HTERT RPE-1 (cell line): ENCODE data around the gene EHMT2.

Source experiments
- in situ Hi-C: fragments of 300-500 bp; cut with MboI; formaldehyde crosslinking; loops from 4 replicates; pipeline ENCODE4 v1.14.3; 2020; ENCODE audit warnings: low sequenced_read_pairs

The EHMT2 gene

DNA sequence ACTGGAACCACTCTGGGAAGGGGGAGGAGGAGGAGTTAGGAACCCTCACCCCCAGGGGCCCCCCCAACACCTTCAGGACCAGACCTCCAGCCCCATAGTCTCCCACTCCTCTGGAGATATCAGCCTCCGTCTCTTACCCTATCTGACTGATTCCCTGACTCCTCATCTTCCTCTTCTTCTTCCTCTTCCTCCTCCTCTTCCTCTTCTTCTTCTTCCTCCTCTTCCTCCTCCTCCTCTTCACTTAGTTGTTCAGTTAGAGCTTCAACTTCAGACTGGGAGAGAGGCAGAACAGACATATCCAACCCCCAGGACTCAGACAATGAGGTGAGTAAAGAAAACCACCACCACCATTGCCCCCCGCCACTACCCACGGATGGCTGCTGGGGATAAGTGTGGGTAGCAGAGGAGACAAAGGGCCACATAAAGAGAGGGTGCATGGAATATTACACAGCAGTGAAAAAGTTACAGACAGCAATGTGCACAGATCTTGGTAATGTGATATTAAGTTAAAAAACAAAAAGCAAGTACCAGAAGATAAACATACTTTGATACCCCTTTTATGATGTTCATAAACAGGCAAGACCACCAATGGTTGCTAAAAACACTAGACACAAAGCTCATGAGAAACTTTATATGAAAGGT lies 8.0 kb downstream of the EHMT2 start:
- in situ Hi-C loops: no loop called here

DNA sequence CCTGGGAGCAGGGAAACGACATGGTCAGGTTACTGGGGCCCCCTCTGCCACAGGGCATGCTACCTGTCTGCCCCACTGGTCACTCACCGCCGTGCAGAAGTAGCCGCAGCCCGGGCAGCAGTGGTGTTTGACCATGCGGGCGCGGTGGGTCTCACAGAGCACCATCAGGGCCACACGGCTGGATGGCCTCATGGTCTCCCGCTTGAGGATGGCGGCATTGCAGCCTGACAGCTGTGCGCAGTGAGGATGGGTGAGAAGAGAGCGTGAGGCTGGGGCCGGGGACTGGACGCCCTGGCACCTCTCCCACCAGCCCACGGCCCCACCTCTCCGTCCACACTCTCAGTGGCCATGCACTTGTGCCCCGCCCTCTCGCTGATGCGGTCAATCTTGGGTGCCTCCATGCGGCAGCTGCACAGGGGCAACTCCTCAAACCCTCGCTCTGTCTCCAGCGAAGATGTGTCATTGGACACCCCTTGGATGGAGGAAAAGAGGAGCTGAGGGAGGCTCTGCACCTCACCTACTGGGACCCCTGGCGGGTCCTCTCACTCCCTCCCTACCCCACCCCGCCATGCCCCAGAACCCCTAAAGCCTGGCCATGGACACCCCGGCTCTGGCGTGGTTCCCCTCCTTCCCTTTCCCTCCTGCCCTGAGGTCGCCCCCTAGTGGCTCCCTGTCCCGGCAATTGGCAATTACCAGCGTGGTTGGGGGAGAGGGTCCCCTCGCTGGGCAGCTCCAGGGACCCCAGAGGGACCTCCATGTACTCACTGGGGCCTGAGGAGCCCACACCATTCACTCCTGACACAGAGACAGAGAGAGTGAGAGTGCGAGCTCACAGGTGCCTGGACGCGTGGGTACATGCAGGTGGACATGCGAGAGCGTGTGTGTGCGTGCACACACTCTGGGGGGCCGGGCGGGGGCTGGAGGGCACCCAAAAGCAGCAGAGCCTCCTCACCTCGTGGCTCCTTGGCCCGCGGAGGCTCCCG lies 8.9 kb downstream of the EHMT2 start:
- in situ Hi-C loops: no loop called here

DNA sequence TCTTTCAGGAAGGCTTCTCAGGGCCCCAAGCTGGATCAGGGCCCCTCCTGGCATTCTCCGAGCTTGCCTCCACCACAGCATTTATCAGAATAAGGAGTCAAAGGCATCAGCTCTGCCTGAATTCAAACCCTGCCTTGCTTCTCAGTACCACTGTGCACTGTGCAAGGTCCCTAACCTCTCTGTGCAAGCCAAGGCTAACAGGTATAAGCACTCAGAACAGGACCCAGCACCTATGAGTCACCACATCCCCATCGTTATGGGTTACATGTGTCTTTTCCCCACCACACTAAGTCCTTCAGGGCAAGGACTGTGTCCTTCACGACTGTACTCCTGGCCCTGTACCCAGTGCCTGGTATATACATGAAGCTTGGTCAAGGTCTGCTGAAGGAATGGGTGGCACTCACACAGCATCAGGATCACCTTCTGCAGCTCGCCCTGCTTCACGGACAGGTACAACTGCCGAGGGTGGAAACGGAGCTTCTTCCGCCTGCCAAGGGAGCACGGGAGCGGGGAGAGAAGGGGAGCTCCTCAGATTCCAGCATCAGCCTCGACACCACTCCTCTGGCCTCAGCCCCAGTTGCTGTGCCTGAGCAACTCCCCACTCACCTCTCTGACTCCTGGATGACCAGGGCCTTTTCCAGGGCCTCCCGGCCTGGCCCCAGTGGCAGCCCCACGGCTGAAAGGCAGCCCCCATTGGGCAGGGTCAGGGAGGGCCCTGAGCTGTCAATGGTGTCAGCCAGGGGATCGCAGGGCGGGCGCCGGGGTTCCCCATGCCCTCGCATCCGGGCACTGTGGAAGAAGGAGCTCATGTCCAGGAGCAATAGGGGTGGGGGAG lies 10.1 kb downstream of the EHMT2 start:
- in situ Hi-C loops: no loop called here

DNA sequence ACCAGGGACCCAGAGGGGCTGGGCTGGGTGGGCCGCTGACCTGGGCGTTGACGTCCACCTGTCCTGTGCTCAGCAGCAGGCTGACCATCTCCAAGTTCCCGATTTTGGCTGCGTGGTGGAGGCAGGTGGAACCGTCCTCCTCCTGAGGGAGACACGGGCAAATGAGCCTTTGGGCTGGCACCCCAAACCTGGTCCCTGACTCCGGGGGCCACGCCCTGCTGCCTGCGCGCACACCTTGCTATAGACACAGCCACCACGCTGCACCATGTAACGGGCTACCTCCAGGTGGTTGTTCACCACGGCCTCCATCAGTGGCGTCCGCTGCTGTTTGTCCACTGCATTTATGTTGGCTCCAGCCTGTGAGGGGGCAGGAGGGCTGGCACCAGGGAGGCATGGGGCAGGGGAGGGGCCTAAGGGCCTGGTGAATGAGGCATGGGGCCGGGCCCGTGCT lies 10.9 kb downstream of the EHMT2 start:
- in situ Hi-C loops: no loop called here

DNA sequence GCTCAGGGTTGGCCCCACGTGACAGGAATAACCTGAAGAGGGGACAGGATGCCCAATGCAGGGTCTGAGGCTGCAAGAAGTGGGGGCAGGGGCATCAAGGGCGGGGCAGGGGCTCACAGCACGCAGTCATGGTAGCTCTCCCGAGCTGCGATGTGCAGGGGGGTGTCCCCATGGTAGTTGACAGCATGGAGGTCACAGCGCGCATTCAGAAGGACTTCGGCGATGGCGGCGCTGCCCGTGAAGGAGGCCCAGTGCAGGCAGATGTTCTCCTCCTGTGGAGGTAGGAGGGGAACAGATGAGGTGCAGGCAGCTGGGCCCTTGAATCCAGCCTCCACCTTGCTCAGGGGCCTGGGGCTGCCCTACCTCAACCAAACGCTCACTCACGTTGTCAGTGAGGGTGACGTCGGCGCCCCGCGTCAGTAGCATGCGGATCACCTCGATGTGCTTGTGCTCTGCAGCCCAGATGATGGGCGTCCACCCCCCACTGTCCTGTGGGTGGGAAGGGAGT lies 12.9 kb downstream of the EHMT2 start:
- in situ Hi-C loops: no loop called here

DNA sequence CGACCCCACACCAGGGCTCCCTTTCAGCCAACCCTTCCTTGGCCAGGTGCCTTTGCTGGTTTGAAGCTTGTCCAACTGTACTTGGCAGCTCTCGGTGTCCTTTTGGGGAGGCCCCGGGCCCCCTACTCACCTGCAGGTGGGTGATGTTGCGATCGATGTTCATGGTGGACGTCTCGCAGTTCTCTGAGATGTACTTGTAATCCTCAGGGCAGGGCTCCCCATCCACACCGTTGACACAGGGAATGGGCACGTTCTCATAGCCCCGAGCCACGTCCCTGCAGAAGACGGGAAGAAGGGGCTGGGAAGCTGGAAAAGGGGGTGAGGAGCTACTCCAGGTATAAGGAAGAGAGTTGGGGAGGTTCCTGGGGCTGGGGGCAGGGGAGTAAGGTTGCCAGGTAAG lies 13.8 kb downstream of the EHMT2 start:
- in situ Hi-C loops: no loop called here

DNA sequence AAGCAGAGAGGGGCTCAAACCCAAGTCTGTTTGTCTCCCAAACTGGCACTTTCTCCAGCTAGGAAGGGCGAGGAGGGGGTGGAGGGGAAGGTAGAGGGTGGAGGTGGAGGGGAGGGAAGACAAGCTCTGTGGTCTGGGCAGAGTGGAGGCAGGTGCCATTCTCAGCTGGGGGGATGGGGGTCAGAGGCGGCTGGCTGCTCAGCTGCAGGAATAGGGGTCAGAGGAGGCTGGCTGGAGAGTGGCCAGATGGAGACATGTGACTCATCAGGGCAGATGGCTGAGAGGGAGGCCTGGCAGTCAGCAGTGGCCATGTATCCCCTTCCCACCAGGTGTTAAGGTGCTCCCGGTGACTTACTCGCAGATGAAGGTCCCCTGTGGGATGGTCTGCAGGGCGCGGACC lies 15.2 kb downstream of the EHMT2 start:
- in situ Hi-C loops: no loop called here

DNA sequence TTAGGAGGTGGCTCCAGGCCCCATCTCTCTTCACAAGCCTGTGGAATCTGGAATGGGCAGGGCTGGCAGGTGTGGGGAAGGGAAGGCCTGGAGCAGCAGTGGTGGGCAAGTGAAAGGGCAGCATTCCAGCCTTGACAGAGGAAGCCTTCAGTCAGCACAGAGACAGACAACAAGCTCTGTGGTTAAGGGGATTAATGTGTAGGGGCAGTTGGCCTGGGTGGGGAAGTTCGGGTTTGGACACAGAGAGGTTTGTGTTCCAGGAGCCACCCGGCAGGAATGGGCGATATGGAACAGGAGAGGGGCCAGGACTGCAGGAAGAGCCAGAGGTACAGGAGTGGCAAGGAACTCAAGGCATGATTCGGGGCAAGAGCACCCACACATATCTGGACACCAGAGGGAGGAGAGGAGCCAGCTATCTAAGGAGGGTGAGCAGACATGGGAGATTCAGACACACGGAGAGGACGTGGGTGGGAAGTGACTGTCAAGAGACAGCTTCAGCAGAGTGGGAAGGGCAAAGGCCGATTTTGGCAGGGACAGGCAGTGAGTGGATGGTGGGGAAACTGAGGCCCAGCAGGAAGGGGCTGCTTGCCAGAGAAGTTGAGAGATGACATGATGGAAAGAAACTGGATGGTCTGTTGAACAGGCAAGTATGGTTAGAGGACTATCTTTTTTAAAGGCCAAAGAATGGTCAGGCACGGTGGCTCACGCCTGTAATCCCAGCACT lies 16.2 kb downstream of the EHMT2 start:
- in situ Hi-C loops: no loop called here

DNA sequence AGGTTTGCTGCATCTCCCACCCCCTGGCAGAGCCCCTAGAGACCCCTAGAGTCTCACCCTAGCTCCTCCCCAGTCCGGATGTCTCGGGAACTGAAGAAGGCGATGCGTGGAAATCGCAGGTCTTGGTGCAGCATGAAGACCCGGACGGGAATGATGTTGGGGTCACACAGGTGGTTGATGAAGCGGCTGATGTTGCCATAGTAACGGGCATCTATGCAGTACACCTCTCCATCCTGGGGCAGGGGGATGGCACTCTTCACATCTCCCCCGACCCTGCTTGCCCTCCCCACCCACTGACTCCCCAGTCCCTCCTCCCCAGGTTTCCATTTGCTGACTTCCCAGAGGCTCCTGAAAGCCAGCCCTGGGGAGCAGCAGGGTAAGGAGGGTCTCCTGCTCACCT lies 16.9 kb downstream of the EHMT2 start:
- in situ Hi-C loops: no loop called here

DNA sequence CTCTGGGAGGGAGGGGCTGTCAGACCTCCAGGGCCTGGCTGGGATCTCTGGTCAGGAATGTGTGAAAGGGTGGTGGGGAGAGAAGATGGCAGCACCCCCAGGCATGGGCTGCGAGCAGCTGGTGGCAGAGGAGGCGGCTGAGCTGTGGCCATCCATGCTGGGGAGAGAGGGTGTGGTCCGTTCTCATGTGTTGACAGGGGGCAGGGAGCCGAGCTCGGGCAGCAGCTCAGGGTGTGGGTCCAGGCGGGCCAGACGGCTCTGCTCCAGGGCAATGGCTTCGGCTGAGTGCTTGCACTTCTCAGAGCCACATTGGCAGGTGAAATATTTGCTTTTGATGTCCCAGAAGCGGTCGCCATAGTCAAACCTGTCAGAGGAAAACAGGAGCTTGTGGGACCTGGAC lies 17.6 kb downstream of the EHMT2 start:
- in situ Hi-C loops: no loop called here

DNA sequence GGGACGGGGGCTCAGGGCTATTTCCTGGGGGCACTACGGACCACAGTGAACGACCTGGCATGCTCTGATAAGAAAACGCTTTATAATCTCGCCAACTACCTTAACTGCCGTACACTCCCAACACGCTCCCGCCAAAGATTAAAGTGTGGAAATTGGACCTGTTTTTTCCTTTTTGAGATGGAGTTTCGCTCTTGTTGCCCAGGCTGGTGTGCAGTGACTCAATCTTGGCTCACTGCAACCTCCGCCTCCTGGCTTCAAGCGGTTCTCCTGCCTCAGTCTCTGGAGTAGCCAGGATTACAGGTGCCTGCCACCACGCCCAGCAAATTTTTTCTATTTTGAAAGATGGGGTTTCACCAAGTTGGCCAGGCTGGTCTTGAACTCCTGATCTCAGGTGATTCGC lies 18.4 kb downstream of the EHMT2 start:
- in situ Hi-C loops: no loop called here

DNA sequence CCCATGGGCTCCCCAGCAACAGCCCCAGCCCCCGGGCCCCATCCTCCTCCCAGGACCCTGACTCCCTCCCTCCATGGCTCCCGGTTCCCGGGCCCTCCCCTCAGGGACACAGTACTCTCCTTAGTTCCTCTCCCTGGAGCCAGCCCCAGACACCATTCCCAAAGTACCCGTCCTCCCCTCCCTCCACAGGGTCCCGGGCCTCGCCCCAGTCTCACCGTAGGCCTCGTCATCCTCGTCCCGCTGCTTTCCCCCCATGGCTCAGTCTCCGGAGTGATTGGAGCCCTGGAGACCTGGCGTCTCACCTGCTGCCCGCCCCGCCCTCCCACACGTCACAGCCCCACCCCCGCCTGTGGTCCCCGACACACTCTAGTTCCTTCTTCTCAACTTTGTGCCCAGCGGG lies 18.8 kb downstream of the EHMT2 start, which contains the start of gene SLC44A4:
TSS of gene SLC44A4 (minus strand) at position 272 of the 400 bp plus-strand sequence. CDS start at position 255, 17 bp downstream.
- in situ Hi-C loops: no loop called here

DNA sequence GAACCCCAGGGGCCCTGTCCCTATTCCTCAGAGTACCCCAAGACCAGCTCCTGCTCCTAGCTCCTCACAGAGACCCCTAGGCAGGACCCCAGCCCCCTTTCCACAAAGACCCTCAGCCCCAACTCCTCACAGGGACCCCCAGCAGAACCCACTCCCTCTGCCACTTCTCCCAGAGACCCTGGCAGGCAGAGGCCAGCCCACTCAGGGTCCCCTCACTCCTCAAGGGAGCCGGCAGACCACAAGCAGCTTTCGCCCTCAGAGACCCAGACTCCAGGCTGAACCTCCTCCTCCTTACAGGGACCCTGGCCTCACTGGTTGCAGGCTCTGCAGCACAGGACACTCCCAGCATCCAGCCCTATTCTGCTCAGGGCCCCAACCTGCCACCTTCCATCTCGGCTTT lies 19.3 kb downstream of the EHMT2 start:
- in situ Hi-C loops: no loop called here

DNA sequence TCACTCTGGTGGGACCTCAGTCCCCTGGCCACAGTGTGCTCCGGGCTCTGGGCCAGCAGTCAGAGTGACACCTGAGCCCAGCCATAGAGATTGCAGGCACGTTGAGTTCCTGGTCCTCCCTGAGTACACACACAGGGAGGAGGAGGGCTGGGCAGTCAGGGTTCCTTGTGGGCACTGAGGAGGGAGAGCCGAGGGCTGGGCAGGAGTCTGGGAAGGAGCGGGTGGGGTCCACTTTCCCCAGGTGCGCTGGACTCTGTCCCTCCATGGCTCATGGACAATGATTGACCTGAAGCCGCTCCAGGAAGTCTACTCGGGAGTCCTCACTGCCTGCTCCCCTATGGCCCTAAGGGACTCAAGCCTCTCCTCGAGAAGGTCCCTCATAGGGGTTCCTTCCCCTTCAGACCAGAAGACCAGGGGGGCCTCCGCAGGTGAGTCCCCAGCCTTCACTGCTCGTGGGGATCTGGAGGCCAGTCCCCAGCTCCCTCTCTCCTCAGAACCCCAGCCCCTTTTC lies 19.8 kb downstream of the EHMT2 start:
- in situ Hi-C loops: no loop called here

DNA sequence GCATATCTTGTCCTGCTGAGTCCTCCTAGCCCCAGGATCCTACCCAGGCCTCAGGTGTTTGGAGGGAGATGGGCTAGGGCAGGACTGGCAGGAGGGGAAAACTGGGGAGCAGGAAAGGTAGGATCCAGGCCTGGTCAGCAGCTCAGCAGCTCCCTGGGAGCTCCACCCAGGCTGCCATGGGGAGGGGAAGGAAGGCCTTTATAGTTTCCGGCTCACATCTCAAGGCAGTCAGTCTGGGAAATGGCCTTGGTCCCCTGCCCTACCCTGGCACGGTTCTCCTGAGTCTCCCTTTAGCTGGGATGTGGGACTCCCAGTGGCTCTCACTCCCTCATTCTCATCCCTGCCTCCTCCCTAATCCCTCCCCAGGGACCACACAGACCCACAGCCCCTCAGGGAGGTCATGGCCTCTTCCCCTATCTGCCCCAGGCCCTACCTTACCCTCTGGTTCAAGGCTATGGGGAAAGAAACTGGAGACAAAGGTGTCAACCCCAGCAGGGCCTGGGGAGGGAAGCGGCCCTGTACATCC lies 20.3 kb downstream of the EHMT2 start:
- in situ Hi-C loops: no loop called here

DNA sequence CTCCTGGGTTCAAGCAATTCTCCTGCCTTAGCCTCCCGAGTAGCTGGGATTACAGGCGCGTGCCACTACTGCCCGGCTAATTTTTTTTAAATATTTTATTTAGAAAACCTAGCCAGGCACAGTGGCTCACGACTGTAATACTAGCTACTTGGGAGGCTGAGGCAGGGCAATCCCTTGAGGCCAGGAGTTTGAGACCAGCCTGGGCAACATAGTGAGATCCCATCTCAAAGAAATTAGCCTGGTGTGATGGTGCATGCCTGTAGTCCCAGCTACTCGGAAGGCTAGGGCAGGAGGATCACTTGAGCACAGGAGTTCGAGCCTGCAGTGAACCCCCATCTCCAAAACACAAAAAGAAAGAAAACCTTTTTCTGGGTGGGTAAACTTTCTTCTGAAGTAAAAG lies 21.1 kb downstream of the EHMT2 start:
- in situ Hi-C loops: no loop called here

DNA sequence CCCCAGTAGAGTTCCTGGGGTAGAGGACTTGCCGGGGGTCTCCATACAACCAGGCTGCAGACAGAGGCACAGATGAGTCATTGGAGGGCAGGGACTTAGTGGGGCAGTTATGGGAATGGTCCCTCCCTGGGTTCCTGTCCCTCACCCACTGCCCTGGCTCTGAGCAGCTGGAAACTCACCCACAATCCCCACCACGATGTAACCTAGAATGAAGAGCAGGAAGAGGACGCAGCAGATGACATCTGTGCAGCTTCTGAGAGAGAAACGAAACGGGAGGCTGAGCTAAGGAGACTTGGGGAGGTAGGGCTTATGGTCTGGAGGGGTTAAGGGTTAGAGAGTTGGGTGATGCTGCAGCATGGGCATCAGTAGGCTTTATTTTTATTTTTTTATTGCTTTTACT lies 21.6 kb downstream of the EHMT2 start:
- in situ Hi-C loops: no loop called here

DNA sequence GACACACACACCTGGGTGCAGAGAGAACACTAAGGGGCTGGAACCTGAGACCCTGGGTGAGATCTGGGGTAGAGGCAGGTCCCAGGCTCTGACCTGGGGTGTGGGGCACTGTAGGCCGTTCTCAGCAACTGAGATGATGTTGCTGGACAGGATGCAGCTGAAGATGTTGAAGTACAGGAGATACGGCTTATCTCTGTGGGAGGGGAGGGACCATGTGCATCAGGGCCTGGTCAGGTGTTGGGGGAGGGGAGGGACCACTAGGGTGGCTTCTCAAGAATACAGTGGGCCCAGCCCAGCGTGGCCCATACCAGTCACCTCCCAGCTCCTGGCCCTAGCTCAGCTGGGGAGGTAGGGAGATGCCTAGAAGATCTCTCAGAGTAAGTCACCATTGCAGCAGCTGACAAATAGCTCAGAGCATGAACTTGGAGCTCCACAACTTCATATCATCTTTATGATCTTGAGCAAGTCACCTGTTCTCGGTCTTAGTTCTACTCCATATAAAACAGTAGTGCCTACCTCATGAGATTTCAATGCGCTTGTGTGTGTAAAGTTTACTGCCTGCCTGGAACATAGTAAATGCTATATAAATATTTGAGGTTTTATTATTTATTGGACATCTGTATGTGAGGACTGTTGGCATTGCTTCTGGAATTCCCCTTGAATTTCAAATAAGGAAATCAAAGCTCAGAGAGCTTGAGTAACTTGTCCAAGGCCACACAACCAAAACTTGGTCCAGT lies 22.5 kb downstream of the EHMT2 start:
- in situ Hi-C loops: no loop called here

DNA sequence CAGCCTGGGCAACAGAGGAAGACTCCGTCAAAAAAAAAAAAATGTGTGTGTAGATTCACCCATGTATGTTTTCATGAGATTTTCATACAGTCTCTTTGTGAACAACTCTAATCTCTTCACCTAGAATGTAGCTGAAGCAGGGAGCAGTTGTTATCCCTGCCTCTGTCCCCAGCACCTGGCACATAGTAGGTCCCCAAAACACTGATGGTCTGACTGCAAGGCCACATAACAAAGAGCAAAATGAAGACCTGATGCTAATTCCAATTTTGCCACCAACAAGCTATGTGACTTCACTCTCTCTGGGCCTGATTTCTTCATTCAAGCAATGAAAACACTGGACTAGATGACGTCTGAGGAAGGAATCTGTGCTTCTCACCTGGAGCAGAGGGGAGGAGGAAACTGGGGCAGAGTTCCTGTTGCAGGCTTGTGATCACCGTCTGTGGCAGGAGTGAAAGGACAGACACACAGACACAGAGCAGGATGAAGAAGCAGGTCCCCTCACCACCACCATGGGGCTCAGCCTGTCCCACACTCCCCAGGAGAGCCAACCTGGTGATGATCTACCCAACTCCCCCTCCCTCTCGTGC lies 23.3 kb downstream of the EHMT2 start:
- in situ Hi-C loops: no loop called here
